Measurements from ENCODE around the gene ANTKMT.

ANTKMT gene

GRCh38 chr16:703406-703805, 17.5 kb upstream of the ANTKMT start:
- DNase-seq, result no peak
- Histone ChIP-seq H3K4me3 (ENCODE audit: low read length) (no peak overlapping the region), H2BK5ac (ENCODE audit: low read length) (no peak overlapping the region), H4K8ac (ENCODE audit: low read depth, low read length) (no peak overlapping the region), H2AK5ac (ENCODE audit: low read length) (no peak overlapping the region), H4K5ac (ENCODE audit: low read length) (no peak overlapping the region), H2BK120ac (ENCODE audit: low read depth, low read length) (no peak overlapping the region), H2BK15ac (replicated peaks; ENCODE audit: low read depth) (no peak overlapping the region), H3K4me1 (ENCODE audit: control insufficient read depth, low read depth, low read length) (no peaks in the 10 kb centered on the region), H3K4ac (ENCODE audit: low read depth, low read length) (no peak overlapping the region), H3K23ac (ENCODE audit: low read length) (no peak overlapping the region), H3K27me3 (ENCODE audit: insufficient read depth, low read length, poor library complexity) (peaks cover 40% of the 10 kb centered on the region), H3K4me2 (ENCODE audit: low read length) (no peak overlapping the region), H3K18ac (ENCODE audit: low read length) (no peak overlapping the region), H3K79me2 (ENCODE audit: control insufficient read depth, insufficient read depth, low read length) (no peaks in the 10 kb centered on the region), H3K79me1 (ENCODE audit: low read length) (no peaks in the 10 kb centered on the region), H3K27ac (ENCODE audit: low read depth, low read length) (no peak overlapping the region), H3K36me3 (ENCODE audit: control insufficient read depth, insufficient read depth, low read length) (no peaks in the 10 kb centered on the region), H3K9ac (ENCODE audit: low read length) (no peak overlapping the region), H3K56ac (ENCODE audit: low read length) (no peak overlapping the region)
- no CpG with 5 or more reads among the region's 12 CpGs for WGBS (ENCODE audit: extremely low coverage, insufficient coverage, low lambda C conversion rate)

GRCh38 chr16:704047-704446, 16.9 kb upstream of the ANTKMT start:
- Histone ChIP-seq H3K9ac (ENCODE audit: low read length) (no peak overlapping the region), H2BK120ac (ENCODE audit: low read depth, low read length) (no peak overlapping the region), H3K27me3 (ENCODE audit: insufficient read depth, low read length, poor library complexity) (peaks cover 40% of the 10 kb centered on the region), H3K79me2 (ENCODE audit: control insufficient read depth, insufficient read depth, low read length) (no peaks in the 10 kb centered on the region), H3K4me1 (ENCODE audit: control insufficient read depth, low read depth, low read length) (no peaks in the 10 kb centered on the region), H3K4me3 (ENCODE audit: low read length) (no peak overlapping the region), H4K5ac (ENCODE audit: low read length) (no peak overlapping the region), H3K79me1 (ENCODE audit: low read length) (no peaks in the 10 kb centered on the region), H3K36me3 (ENCODE audit: control insufficient read depth, insufficient read depth, low read length) (no peaks in the 10 kb centered on the region), H2BK15ac (replicated peaks; ENCODE audit: low read depth) (no peak overlapping the region), H4K8ac (ENCODE audit: low read depth, low read length) (no peak overlapping the region), H3K27ac (ENCODE audit: low read depth, low read length) (no peak overlapping the region), H3K4me2 (ENCODE audit: low read length) (no peak overlapping the region), H2AK5ac (ENCODE audit: low read length) (no peak overlapping the region), H3K23ac (ENCODE audit: low read length) (no peak overlapping the region), H3K56ac (ENCODE audit: low read length) (no peak overlapping the region), H3K4ac (ENCODE audit: low read depth, low read length) (no peak overlapping the region), H3K18ac (ENCODE audit: low read length) (no peak overlapping the region), H2BK5ac (ENCODE audit: low read length) (no peak overlapping the region)
- no CpG with 5 or more reads among the region's 7 CpGs for WGBS (ENCODE audit: extremely low coverage, insufficient coverage, low lambda C conversion rate)
- DNase-seq, result no peak

- no peaks in the 10 kb centered on the region for H3K79me1 ChIP-seq (ENCODE audit: low read length)
- no CpG with 5 or more reads among the region's 50 CpGs for WGBS (ENCODE audit: extremely low coverage, insufficient coverage, low lambda C conversion rate)
- H3K4me2 ChIP-seq (ENCODE audit: low read length), result no peak overlapping the region
- no peaks in the 10 kb centered on the region for H3K79me2 ChIP-seq (ENCODE audit: control insufficient read depth, insufficient read depth, low read length)
- no peak overlapping the region for H3K9ac ChIP-seq (ENCODE audit: low read length)
- no peak overlapping the region for H3K18ac ChIP-seq (ENCODE audit: low read length)
- no peak overlapping the region for H3K27ac ChIP-seq (ENCODE audit: low read depth, low read length)
- no peak overlapping the region for H4K8ac ChIP-seq (ENCODE audit: low read depth, low read length)
- H3K36me3 ChIP-seq (ENCODE audit: control insufficient read depth, insufficient read depth, low read length), result no peaks in the 10 kb centered on the region
- no peak overlapping the region for H4K5ac ChIP-seq (ENCODE audit: low read length)
- DNase-seq, result no peak
- H3K23ac ChIP-seq (ENCODE audit: low read length), result no peak overlapping the region
- no peak overlapping the region for H3K56ac ChIP-seq (ENCODE audit: low read length)
- H3K4me3 ChIP-seq (ENCODE audit: low read length), result no peak overlapping the region
- H3K27me3 ChIP-seq (ENCODE audit: insufficient read depth, low read length, poor library complexity), result peaks cover 38% of the 10 kb centered on the region
- H2BK5ac ChIP-seq (ENCODE audit: low read length), result no peak overlapping the region
- H2BK15ac ChIP-seq (replicated peaks; ENCODE audit: low read depth), result no peak overlapping the region
- H2BK120ac ChIP-seq (ENCODE audit: low read depth, low read length), result no peak overlapping the region
- H3K4me1 ChIP-seq (ENCODE audit: control insufficient read depth, low read depth, low read length), result no peaks in the 10 kb centered on the region
- no peak overlapping the region for H3K4ac ChIP-seq (ENCODE audit: low read depth, low read length)
- H2AK5ac ChIP-seq (ENCODE audit: low read length), result no peak overlapping the region
Measured at GRCh38 chr16:704552-705380, 16.2 kb upstream of the ANTKMT start.

- H3K4me1 ChIP-seq (ENCODE audit: control insufficient read depth, low read depth, low read length), result no peaks in the 10 kb centered on the region
- peak within 1 kb of the TSS; percentile 11 for H3K9ac ChIP-seq (ENCODE audit: low read length)
- peak within 1 kb of the TSS; percentile 18 for H3K4me2 ChIP-seq (ENCODE audit: low read length)
- no peak within 1 kb of the TSS for H2BK15ac ChIP-seq (replicated peaks; ENCODE audit: low read depth)
- no peak within 1 kb of the TSS for H3K56ac ChIP-seq (ENCODE audit: low read length)
- no peak within 1 kb of the TSS for H4K5ac ChIP-seq (ENCODE audit: low read length)
- H3K36me3 ChIP-seq (ENCODE audit: control insufficient read depth, insufficient read depth, low read length), result no peaks in the 10 kb centered on the region
- no peak within 1 kb of the TSS for H3K4ac ChIP-seq (ENCODE audit: low read depth, low read length)
- peaks cover 38% of the 10 kb centered on the region for H3K27me3 ChIP-seq (ENCODE audit: insufficient read depth, low read length, poor library complexity)
- no peak within 1 kb of the TSS for H2BK120ac ChIP-seq (ENCODE audit: low read depth, low read length)
- H3K79me2 ChIP-seq (ENCODE audit: control insufficient read depth, insufficient read depth, low read length), result no peaks in the 10 kb centered on the region
- H3K79me1 ChIP-seq (ENCODE audit: low read length), result no peaks in the 10 kb centered on the region
- no peak within 1 kb of the TSS for H4K8ac ChIP-seq (ENCODE audit: low read depth, low read length)
- no peak within 1 kb of the TSS for H3K23ac ChIP-seq (ENCODE audit: low read length)
- H3K4me3 ChIP-seq (ENCODE audit: low read length), result no peak within 1 kb of the TSS
- no peak within 1 kb of the TSS for H3K27ac ChIP-seq (ENCODE audit: low read depth, low read length)
- H2AK5ac ChIP-seq (ENCODE audit: low read length), result no peak within 1 kb of the TSS
- no peak for DNase-seq
- no CpG with 5 or more reads among the region's 115 CpGs for WGBS (ENCODE audit: extremely low coverage, insufficient coverage, low lambda C conversion rate)
- no peak within 1 kb of the TSS for H3K18ac ChIP-seq (ENCODE audit: low read length)
- no peak within 1 kb of the TSS for H2BK5ac ChIP-seq (ENCODE audit: low read length)
Measured at GRCh38 chr16:705431-706188, 15.3 kb upstream of the ANTKMT start, which contains the start of gene FBXL16. TSS of gene FBXL16 (minus strand) at chr16:705801. CDS start at chr16:697405, 8,396 bp downstream.

GRCh38 chr16:706189-707061, 14.5 kb upstream of the ANTKMT start:
- Histone ChIP-seq H3K79me1 (ENCODE audit: low read length) (no peaks in the 10 kb centered on the region), H3K79me2 (ENCODE audit: control insufficient read depth, insufficient read depth, low read length) (no peaks in the 10 kb centered on the region), H3K27me3 (ENCODE audit: insufficient read depth, low read length, poor library complexity) (peaks cover 32% of the 10 kb centered on the region), H2BK120ac (ENCODE audit: low read depth, low read length) (no peak overlapping the region), H2BK15ac (replicated peaks; ENCODE audit: low read depth) (no peak overlapping the region), H2AK5ac (ENCODE audit: low read length) (no peak overlapping the region), H3K36me3 (ENCODE audit: control insufficient read depth, insufficient read depth, low read length) (no peaks in the 10 kb centered on the region), H3K4me1 (ENCODE audit: control insufficient read depth, low read depth, low read length) (no peaks in the 10 kb centered on the region), H3K23ac (ENCODE audit: low read length) (no peak overlapping the region), H4K5ac (ENCODE audit: low read length) (no peak overlapping the region), H2BK5ac (ENCODE audit: low read length) (no peak overlapping the region), H3K4me2 (ENCODE audit: low read length) (no peak overlapping the region), H3K18ac (ENCODE audit: low read length) (no peak overlapping the region), H3K9ac (ENCODE audit: low read length) (no peak overlapping the region), H4K8ac (ENCODE audit: low read depth, low read length) (no peak overlapping the region), H3K27ac (ENCODE audit: low read depth, low read length) (no peak overlapping the region), H3K4me3 (ENCODE audit: low read length) (no peak overlapping the region), H3K4ac (ENCODE audit: low read depth, low read length) (no peak overlapping the region), H3K56ac (ENCODE audit: low read length) (no peak overlapping the region)
- no CpG with 5 or more reads among the region's 49 CpGs for WGBS (ENCODE audit: extremely low coverage, insufficient coverage, low lambda C conversion rate)
- no peak for DNase-seq

All from mesendoderm (in vitro differentiated cells).